Left renal cortex interstitium (tissue), 4 donors: ENCODE results near the gene PTCHD4. TPM values are rescaled to one million over a fixed set of nuclear protein-coding genes. Genes with fewer than 3 reads are reported as not detected.

ENCODE experiments used
- DNase-seq, 4 donors: peaks; one replicate each; pipeline ENCODE4 v3.0.0-alpha.2; 2013; ENCODE audit warnings: low read depth in 4 of 4, low spot score in 2 of 4, missing footprints in 1 of 4
- polyA plus RNA-seq, 4 donors: library from polyadenylated mRNA; unstranded; fragments of 120-200 nt; gene quantifications; one replicate each; pipeline ENCODE4 v1.2.1, GENCODE V29; 2013; ENCODE audit not compliant: insufficient read length in 4 of 4

PTCHD4 gene
- polyA plus RNA-seq, 4 donors = 1.5 to 2.2 (median 2.0) TPM

GRCh38 chr6:48100588-48100895, 10.5 kb downstream of the PTCHD4 start:
- no peak for DNase-seq

GRCh38 chr6:48099713-48100587, 11.0 kb downstream of the PTCHD4 start:
- DNase-seq = no peak

GRCh38 chr6:48098923-48099322, 12.1 kb downstream of the PTCHD4 start:
- DNase-seq = no peak

- DNase-seq = no peak
Measured at GRCh38 chr6:48092550-48093217, 18.3 kb downstream of the PTCHD4 start.

GRCh38 chr6:48090546-48090945, 20.5 kb downstream of the PTCHD4 start:
- DNase-seq = no peak

GRCh38 chr6:48087448-48087847, 23.5 kb downstream of the PTCHD4 start:
- DNase-seq = no peak

- DNase-seq = no peak
Measured at GRCh38 chr6:48086187-48086586, 24.8 kb downstream of the PTCHD4 start.

GRCh38 chr6:48085131-48085741, 25.8 kb downstream of the PTCHD4 start:
- DNase-seq = no peak

- no peak for DNase-seq
Measured at GRCh38 chr6:48084201-48084600, 26.8 kb downstream of the PTCHD4 start.

GRCh38 chr6:48080227-48081009, 30.6 kb downstream of the PTCHD4 start:
- no peak for DNase-seq

GRCh38 chr6:48078120-48078519, 32.9 kb downstream of the PTCHD4 start:
- DNase-seq = no peak

GRCh38 chr6:48075181-48075580, 35.8 kb downstream of the PTCHD4 start:
- no peak for DNase-seq

- no peak for DNase-seq
Measured at GRCh38 chr6:48073976-48074767, 36.8 kb downstream of the PTCHD4 start.

GRCh38 chr6:48071833-48072232, 39.2 kb downstream of the PTCHD4 start:
- no peak for DNase-seq

GRCh38 chr6:48069280-48069679, 41.7 kb downstream of the PTCHD4 start:
- DNase-seq = no peak

GRCh38 chr6:48068278-48069251, 42.4 kb downstream of the PTCHD4 start:
- DNase-seq = no peak

GRCh38 chr6:48067886-48068277, 43.1 kb downstream of the PTCHD4 start:
- DNase-seq = no peak

GRCh38 chr6:48067148-48067712, 43.8 kb downstream of the PTCHD4 start:
- DNase-seq = no peak
